Epithelial cell of prostate (primary cell): ENCODE measurements around the gene UBE4B.
"Not testable (repeated sequence)": the region's sequence is repeated elsewhere in the genome, so short reads cannot be mapped to it uniquely, and the experiment has no call there.

Source experiments
- DNase-seq: peaks from one replicate; pipeline ENCODE4 v3.0.0-alpha.2; 2011; ENCODE audit warnings: low read depth, low spot score
- H3K27ac ChIP-seq: fragments of 450-650 bp; 2 replicates; pipeline ENCODE4 v1.5.1; 2017; ENCODE audit warnings: mild to moderate bottlenecking

UBE4B gene

GRCh38 chr1:10032590-10033358 lies at the start of gene UBE4B:
UBE4B (plus strand) TSS chr1:10032958; CDS start chr1:10033671, 713 bp downstream.
- DNase-seq: peak; percentile 91
- H3K27ac ChIP-seq: peak within 1 kb of the TSS; percentile 92

GRCh38 chr1:9984253-9984652 lies 48.5 kb upstream of the UBE4B start:
- no peak overlapping the region for H3K27ac ChIP-seq
- no peak for DNase-seq

GRCh38 chr1:9985001-9985400 lies 47.8 kb upstream of the UBE4B start:
- H3K27ac ChIP-seq: no peak overlapping the region
- DNase-seq: no peak

GRCh38 chr1:9989773-9990172 lies 43.0 kb upstream of the UBE4B start:
- H3K27ac ChIP-seq: no peak overlapping the region
- no peak for DNase-seq

- DNase-seq: no peak
These were observed 41.8 kb upstream of the UBE4B start for GRCh38 chr1:9990944-9991343.

GRCh38 chr1:9992910-9993309 lies 39.8 kb upstream of the UBE4B start:
- no peak overlapping the region for H3K27ac ChIP-seq
- DNase-seq: no peak

More at GRCh38 chr1:9990944-9991343, 41.8 kb upstream of the UBE4B start:
- H3K27ac ChIP-seq: no peak overlapping the region

GRCh38 chr1:9993561-9994075 lies 39.1 kb upstream of the UBE4B start:
- no peak overlapping the region for H3K27ac ChIP-seq
- no peak for DNase-seq

- DNase-seq: no peak
- H3K27ac ChIP-seq: peak within 1 kb of the TSS; percentile 7
These were observed 35.9 kb upstream of the UBE4B start, which contains the start of gene RBP7 for GRCh38 chr1:9996624-9997582. RBP7 (plus strand) TSS chr1:9997228; CDS start chr1:9997259, 31 bp downstream.

GRCh38 chr1:10001016-10001665 lies 31.6 kb upstream of the UBE4B start:
- no peak overlapping the region for H3K27ac ChIP-seq

GRCh38 chr1:10005248-10005647 lies 27.5 kb upstream of the UBE4B start:
- not testable (repeated sequence) for H3K27ac ChIP-seq, DNase-seq

More at GRCh38 chr1:10001016-10001665, 31.6 kb upstream of the UBE4B start:
- DNase-seq: no peak

- DNase-seq: no peak
- H3K27ac ChIP-seq: no peak overlapping the region
These were observed 25.6 kb upstream of the UBE4B start for GRCh38 chr1:10007169-10007568.

GRCh38 chr1:10014016-10014415 lies 18.7 kb upstream of the UBE4B start:
- DNase-seq: no peak
- H3K27ac ChIP-seq: no peak overlapping the region

GRCh38 chr1:10019561-10019960 lies 13.2 kb upstream of the UBE4B start:
- no peak for DNase-seq
- H3K27ac ChIP-seq: no peak overlapping the region

GRCh38 chr1:10020086-10020485 lies 12.7 kb upstream of the UBE4B start:
- no peak overlapping the region for H3K27ac ChIP-seq
- no peak for DNase-seq

- H3K27ac ChIP-seq, DNase-seq: not testable (repeated sequence)
These were observed 12.1 kb upstream of the UBE4B start for GRCh38 chr1:10020678-10021077.

GRCh38 chr1:10021992-10022391 lies 10.8 kb upstream of the UBE4B start:
- not testable (repeated sequence) for DNase-seq, H3K27ac ChIP-seq

- no peak for DNase-seq
These were observed 10.1 kb upstream of the UBE4B start for GRCh38 chr1:10022656-10023055.

GRCh38 chr1:10025354-10025753 lies 7.4 kb upstream of the UBE4B start:
- DNase-seq: no peak
- no peak overlapping the region for H3K27ac ChIP-seq

More at GRCh38 chr1:10022656-10023055, 10.1 kb upstream of the UBE4B start:
- H3K27ac ChIP-seq: no peak overlapping the region

GRCh38 chr1:10027027-10027426 lies 5.7 kb upstream of the UBE4B start:
- no peak overlapping the region for H3K27ac ChIP-seq
- no peak for DNase-seq

- not testable (repeated sequence) for H3K27ac ChIP-seq, DNase-seq
These were observed 3.7 kb upstream of the UBE4B start for GRCh38 chr1:10028956-10029500.
